ENCODE measurements around the gene NDUFA8.
A peak's percentile ranks its signal among the peaks of the same experiment; 100 is the strongest.

NDUFA8 gene

DNA sequence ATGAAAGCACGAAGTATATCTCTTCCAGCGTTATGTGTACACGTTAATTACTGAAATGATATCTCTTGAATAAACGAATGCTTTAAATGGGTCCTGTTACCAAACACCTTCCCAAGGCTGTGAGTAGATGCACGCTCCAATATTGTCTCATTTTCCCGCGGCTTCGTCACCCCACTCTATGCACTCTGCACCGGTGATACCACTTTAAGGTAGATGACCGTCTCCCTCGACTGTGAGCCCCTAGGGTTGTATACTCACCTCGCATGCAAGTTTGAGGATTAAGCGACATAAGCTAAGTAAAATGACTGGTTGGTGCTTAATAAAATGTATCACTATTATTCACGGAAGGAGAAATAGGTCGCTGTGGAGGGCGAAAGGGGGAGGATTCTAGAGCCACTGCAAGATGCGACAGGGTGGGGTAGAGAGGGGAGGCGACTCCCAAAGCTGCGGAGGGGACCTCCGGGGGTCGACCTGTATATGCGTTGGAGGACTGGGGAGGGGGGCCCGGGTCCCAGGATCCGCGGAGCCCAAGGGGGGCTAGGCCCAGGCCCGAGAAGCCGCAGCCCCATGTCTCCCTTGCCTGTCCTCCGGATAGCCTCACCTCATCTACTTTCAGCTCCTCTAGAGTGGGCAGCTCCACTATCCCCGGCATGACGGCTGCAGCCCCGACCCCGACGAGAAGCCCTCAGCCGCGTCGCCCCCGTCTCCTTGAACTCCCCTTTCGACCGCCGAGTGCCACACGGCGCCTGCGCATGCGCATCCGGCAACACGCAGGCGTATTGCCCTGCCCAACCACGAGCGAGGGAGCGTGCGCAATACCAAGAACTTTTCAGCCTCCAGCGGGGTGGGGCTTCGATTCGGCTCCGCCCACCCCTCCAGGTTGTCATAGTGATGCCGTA lies at the start of gene NDUFA8, which contains the start of gene MORN5:
TSS of gene NDUFA8 (minus strand) at position 754 of the 899 bp plus-strand sequence. CDS start at position 652, 102 bp downstream.
TSS of gene MORN5 (plus strand) at position 883 of the 899 bp plus-strand sequence. CDS start 65 bp downstream, outside the sequence.
- peak; percentile 96 for DNase-seq

DNA sequence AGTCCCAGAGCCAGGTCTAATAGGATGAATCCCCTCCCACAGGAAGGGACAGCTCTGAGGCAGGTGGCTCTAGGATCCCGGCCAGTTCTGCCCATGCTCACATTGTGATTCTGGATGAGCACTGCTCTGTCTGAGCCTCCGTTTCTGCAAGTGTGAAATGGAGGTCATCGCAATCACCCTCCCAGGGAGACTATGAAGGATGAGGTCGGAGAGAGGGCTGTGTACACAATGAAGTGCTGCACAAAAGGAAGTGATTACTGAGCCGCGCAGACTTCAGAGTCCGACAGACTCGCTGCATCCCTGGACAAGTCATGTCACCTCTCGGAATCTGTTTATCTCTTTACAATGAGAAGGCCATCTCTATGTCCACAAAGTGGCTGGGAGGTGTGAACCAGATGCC lies 47.5 kb upstream of the NDUFA8 start:
- DNase-seq, result no peak

DNA sequence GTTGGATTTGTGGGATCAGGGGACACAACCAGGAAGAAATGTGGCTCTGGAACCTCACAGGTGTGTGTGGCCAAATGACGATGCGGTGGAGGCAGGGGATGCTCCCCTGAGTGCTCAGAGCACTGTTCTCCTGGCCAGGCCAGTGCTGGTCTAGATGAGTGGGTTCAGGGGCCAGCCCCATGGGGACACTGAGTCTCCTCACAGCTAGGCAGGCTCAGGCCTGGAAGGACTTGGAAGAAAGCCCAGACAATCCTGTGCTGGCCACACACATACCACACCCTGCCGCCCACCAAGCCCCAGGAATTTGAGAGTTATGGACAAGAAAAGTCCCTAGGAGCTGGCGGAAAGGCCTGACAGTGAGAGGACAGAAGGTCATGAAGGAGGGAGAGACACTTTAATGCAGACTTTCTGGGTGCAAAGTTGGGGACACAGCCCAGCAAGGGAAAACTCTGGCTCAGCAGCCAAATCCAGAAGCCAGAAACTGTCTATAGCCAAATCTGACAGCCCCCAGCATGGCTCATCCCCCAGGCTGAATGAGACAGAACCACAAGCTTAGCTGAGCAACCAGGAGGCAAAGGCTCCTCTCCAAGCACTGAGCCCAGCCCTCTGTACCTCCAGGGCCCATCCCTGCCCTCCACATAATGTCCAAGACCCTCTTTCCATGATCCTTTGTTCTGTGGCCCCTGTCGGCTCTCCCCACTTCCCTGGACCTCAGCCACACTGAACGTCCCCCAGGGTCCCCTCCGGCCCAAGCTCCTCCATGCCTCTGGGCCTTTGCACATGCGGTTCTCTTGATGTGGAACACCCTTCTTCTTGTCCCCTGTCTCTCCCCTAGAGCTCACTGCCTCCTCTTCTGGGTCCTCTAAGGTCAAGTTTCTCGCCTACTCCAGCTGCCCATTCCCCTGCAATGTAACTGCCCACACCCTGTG lies 46.8 kb upstream of the NDUFA8 start:
- no peak for DNase-seq

DNA sequence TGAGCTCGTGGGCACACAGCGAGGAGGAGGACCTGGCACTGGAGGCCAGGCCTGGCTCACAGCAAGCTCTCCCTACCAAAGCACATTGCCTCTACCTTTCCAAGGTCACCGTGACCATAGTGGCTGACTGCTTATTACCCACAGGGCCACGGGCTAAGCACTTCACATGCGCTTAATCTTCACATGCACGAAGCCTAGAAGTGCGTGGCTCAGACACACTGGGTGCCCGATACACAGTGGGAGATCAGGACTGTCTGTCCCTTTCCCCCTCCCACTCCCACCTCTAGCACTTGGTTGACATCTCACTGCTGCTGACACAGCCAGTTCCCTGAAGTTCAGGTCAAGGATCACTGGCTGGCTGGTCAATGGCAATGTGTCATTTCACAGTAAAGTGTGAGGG lies 45.6 kb upstream of the NDUFA8 start:
- no peak for DNase-seq

DNA sequence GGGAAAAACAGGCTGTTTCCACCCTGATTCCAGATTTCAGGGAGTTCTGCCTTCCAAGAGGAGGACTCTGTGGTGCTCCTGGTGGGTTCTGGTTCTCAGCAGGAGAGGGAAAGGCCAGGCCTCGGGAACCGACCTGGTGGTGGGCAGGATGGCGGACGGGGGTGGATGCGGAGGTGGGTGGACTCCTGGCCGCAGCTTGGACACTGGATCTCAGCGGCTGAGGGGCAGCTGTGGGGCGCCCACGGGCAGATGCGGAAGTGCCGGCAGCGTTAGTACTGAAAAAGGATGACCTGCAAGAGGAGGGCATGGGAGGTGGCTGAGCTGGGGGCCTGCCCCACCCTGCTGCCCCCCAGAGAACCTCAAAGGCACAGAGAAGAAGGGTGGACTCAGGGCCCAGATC lies 44.9 kb upstream of the NDUFA8 start:
- DNase-seq, result no peak

DNA sequence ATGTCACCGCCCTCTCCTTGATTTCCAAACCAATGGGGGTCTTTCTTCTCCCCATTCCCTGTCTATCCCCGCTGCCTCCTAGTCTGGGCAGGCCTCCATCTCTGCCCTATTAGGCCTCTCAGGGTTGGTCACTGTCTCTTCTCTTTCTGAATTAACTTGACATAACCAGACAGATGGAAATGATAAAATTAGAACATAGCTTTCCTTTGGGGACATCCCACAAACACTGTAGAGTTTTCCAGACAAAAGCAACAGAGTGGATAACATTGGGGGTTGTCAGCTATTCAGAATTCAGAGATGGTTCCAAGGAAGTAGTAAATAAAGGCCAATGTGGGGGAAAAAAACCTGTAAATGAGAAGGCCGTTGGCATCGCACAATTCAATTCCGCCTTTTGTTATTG lies 44.5 kb upstream of the NDUFA8 start:
- no peak for DNase-seq

DNA sequence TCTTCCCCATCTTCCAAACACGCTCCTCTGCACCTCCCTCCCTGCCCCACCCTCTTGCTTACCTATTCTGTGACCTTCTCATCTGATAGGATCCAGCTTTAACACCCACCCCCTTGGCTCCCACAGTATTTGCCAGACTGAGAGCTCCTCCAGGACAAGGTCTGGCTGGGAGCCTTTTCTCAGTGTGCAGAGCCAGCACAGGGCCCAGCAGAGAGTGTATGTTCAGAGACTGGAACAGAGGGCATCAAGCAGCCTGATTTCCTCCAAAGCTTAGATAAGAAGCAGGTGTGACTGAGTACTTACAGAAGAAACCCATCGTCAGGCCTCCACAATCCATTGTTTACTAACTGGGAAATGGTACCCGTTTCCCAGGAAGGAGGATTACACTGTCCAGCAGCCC lies 42.5 kb upstream of the NDUFA8 start:
- no peak for DNase-seq

DNA sequence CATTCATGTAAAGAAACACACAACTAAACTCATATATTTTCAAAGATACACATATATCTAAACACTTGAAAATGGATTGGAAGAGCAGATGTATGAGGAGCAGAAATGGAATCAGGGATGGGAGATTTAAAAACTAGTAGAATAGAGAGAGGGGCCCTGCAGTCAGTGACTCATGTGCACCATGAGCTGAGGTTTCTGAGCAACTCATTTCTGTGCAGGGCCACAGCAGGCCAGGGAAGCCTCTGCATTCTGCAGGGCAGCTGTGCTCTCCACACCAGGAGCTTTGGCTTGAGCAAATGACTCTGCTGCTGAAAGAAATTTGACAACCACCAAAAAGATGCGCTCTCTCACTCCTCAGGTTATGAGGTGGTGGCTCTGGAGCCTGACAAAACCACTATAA lies 42.1 kb upstream of the NDUFA8 start:
- no peak for DNase-seq

DNA sequence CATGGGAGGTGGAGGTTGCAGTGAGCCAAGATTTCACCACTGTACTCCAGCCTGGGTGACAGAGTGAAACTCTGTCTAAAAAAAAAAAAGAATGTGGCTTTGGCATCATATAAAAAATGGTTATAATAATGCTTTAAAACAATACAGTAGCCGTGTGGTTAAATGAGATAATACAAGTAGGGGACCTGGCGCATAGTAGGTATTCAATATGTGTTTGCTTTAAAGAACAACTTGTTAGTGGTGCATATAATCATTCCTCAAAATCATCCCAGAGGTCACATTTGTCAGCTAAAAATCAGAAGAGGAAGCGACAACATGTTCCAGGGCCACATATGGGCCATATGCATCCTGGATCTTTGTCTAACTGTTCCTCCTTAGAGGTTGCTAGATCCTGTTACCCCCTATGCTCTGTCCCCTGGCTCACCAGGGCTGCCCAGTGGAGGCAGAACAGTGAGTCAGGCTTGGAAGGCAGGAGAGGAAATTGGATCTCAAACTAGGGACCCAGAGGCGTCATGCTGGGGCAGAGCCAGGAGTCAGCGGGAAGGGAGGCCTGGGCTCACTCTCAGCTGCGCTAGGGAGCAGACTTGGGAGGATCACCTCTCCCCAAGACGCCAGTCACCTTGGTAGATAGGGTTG lies 41.5 kb upstream of the NDUFA8 start:
- no peak for DNase-seq

DNA sequence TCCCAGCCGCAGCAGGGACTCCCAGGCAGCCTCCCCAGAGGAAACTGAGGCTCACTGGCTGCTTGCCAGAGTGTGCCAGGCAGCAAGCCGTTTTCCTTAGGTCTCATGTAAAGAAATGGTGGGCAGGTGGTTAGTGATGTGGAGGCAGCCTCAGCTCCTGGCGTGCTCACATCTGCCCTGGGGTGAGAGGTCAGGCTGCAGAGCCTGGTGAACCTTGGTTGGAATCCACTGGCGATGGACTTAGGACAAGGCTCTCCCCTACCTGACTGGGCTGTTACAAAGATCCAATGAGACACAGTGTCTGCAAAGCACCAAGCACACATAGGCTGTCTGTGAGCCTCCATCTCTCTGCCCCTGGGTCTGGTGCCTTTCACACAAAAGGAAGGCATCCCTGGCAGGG lies 38.3 kb upstream of the NDUFA8 start:
- no peak for DNase-seq

DNA sequence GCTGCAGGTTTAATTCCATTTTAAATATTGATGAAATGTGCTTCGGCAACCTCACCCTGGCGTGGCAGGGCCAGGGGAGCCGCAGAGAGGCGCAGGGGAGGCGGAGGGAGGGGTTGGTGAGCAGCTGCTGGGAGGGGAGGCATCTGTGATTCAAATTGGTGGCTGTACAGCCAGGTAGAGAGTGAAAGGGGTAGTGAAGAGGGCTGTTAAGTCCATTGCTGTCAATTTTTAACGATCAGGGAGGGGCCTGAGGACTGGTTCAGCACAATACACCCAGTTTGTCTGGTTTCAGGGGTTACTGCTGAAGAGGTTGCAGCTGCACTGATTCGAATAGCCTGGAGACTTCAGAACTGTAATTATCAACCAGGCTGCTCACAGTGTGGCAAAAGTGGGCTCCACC lies 37.8 kb upstream of the NDUFA8 start:
- DNase-seq, result no peak

DNA sequence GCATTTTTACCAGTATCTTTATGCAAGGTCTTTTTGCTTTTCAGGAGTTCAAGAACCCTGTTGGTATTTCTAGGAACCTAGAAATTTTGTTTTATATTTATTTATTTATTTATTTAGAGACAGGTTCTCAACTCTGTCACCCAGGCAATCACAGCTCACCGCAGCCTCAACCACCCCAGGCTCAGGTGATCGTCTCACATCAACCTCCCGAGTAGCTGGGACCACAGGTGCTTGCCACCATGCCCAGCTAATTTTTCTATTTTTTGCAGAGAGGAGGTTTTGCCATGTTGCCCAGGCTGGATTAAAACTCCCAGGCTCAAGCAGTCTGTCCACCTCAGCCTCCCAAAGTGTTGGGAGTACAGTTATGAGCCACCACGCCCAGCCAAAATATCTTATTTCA lies 36.3 kb upstream of the NDUFA8 start:
- DNase-seq, result no peak

DNA sequence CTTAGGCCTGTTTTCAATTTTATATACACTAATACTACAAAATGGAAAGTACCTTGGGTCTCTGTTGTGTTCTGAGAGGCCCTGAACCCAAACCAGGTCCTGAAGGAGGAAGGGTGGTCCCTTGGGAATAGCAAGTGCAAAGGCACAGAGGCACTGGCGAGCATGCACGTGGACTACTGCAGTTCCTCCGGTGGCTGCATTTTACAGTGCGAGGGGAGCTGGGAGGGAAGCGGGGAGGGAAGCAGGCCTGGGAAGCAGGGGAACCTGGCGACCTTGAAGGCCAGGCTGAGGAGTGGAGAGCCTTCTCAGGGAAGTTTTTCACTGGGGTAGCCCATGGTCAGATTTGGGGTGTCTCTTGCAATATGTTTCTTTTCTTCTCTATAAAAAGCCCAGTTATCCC lies 34.1 kb upstream of the NDUFA8 start:
- DNase-seq, result no peak

DNA sequence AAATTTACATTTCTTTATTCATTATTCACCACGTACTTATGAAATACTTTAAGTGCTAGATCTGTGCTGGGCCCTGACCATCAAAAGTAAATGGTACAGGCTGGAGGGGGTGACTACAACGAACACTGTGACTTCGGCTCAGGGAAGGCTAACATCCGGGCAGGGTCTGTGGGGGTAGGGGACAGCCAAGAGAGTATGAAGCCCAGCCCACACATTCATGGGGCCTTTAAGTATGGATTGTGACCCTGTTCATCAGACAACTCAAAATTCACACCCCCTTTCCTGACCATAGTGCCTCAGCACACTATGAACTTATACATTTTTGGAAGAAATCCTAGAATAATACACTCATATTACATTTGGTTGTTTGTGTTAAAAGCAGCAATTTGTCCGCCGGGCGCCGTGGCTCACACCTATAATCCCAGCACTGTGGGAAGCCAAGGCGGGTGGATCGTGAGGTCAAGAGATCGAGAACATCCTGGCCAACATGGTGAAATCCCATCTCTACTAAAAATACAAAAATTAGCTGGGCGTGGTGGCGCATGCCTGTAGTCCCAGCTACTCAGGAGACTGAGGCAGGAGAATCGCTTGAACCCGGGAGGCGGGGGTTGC lies 33.4 kb upstream of the NDUFA8 start:
- DNase-seq, result no peak

DNA sequence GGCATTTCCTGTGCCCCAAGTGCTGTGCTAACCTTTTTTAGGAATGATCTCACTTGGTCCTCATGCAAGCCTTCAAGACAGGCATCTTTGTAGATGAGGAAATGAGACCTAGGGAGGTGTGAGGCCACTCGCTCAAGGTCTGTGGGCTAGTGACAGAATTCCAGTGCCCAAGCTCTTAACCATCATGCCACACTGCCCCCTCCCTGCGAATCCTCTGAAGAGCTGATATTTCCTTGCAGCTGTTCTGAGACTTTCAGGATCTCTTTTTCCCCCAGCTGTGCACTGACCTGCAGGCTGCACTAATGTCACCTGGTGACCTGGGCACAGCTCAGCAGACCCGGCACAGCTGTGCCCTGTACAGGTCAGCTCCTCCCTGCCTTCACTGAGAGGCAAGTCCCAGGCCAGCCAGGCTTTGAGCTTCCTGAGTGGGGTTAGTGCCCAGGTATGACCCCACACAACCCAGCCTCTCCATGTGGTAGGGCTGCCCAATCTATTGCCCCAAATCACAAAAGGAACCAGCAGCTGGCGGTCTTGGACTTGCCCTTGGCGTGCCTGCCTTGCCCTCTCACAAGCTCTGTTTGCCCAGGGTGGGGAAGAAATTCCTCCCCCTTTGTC lies 32.8 kb upstream of the NDUFA8 start:
- DNase-seq, result no peak

DNA sequence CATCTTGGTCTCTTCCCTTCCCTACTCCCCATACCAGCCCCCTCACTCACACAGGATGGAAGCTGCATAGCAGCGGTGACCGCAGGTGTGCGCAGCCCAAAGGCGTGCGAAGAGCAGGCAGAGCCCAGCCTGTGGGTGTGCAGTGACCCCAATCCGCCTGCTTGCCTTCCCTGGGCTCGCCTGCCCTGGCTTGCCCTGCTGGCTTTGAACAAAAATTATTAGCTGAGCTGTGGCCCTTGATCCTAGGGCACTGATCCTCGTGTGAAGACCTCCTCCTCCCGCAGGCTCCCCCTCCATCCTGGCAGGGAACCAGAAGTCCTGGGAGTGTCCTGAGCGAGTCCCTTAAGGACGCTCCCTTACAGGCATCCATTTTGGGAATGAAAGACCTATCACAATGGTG lies 32.0 kb upstream of the NDUFA8 start:
- no peak for DNase-seq

DNA sequence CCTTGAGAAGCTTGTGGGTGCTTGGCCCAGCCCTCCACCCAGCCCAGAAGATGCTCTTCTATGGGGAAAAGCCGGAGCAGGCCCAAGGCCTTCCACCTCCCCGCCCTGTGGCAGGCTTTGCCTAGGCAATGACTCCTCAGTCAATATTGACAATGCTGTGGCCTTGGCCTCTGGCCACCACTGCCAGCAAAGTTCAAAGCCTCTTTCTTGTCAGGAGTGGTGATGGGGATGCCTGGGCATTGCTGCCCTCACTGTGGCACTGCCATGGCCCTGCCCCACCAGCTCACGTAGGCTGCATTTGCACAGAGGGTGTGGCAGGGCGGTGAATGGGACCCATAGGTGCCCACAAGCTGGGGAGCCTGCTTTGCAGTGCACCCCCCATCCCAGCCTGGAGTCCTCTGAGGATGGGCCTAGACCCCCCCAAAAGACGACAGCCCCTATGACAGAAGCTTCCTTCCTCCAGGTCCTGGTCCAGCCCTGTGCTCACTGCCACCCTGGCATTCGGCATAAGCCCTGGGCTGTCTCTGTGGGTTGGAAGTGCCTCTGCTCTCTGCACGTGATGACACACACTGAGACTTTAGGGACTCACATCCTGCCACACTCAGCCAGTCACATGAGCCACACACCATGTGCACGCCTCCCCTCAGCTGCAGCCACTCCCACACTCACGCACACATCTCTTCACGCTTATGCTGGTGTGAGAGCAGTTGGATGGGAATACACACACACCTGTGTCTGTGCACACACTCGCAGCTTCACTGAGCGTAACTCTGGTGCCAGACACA lies 31.2 kb upstream of the NDUFA8 start:
- no peak for DNase-seq

DNA sequence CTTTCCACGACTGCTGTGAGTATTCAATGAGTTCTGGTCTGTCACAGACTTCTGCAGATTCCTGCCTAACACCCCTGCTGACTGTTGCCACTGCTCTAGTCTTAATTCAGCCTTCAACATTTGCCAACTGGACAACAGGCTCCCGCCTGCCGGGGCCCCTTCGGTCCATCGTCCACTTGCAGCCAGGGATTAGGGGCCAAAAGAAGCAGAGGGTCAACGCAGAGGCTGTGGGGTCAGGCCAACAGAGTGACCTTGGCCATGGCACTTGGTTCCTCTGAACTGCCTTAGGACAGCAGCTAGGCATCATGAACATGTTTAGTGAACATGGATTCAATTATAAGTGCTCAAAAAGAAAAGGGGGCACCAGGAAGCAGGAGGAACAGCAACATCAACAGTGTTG lies 28.8 kb upstream of the NDUFA8 start:
- DNase-seq, result no peak

DNA sequence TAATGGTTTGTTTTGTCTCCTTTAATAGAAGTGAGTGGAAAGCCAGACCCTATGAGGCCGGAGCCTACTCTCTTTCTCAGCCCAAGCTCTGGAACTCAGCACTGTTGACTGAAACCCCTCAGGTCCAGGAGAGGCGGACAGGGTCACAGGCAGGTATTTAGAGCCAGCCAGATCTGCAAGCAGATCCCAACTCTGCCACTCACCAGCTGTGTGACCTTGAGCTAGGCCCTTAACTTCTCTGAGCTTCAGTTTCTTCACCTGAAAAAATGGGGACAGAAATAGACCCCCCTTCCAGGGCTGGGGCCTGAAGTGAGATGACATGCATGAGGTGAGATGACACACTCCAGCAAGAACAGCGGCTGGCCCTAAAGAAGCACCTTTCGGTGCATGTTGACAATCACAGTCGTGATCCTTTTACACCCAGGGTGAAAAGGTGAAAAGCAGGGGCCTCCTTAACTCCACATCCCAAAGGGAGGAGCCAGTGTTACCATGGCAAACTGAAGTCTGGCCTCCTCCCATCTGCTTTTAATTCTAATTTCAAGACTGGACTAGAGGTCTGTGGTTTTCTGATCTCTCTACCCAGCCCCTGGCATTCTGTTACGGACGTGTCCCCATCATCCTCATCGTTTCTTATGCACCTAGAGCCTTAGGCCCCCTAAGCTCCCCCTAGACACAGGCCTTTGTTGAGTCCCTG lies 27.3 kb upstream of the NDUFA8 start:
- DNase-seq, result no peak

DNA sequence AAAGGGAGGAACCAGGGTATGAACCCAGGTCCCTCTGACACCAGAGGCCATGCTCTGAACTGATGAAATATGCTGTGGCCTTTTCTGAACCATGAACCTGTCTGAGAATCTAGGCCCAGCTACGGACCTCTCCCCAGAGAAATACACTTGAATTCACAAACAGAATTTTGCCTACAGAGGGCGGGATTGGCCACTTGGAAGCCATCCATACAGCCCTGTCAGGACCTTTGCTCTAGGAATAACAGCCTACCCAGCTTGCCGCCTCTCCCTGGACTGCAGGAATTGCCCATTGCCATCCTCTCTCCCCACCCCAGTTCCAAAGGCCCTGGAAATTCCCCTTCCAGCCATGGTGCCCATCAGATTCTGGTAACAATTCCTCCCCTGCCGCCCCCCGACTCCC lies 26.7 kb upstream of the NDUFA8 start:
- no peak for DNase-seq

DNA sequence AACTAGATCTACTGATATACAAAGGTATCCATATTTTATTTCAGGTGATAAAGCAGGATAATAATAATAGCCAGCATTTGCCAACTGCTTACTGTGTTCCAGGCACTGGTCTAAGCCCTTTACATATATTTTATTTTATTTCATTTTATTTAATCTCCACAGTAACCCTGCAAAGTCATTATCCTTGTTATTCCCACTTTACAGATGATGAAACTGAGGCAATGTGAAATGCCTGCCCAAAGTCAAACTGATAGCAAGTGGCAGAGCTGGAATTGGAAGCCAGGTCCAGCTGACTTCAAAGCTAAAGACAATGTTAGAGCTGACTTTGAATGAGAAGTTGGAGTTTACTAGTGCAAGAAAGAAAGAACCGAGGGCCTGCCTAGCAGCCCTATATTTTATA lies 25.0 kb upstream of the NDUFA8 start:
- no peak for DNase-seq
